Measurements from ENCODE around the gene ATP6AP2. TPM values are rescaled to one million over a fixed set of nuclear protein-coding genes. Genes with fewer than 3 reads are reported as not detected.

ATP6AP2 gene
- total RNA-seq, 1 donor from 2014 or later, result 98.0 TPM

GRCh38 chrX:40632199-40632598 is 51.4 kb downstream of the ATP6AP2 start:
- DNase-seq (ENCODE audit: extremely low spot score, unreplicated experiment), result no peak
- Mint-ChIP-seq H3K27ac (no peak overlapping the region), H3K4me1 (ENCODE audit: unreplicated experiment) (no peaks in the 10 kb centered on the region), H3K36me3 (peaks cover 20% of the 10 kb centered on the region), H3K4me3 (no peak overlapping the region), H3K9me3 (no peaks in the 10 kb centered on the region), H3K27me3 (no peaks in the 10 kb centered on the region)
- TF ChIP-seq CTCF (conservative IDR thresholded peaks at IDR 0.05), result no peak

- Mint-ChIP-seq H3K4me1 (ENCODE audit: unreplicated experiment) (no peaks in the 10 kb centered on the region), H3K4me3 (no peak overlapping the region), H3K27me3 (no peaks in the 10 kb centered on the region), H3K36me3 (peaks cover 17% of the 10 kb centered on the region), H3K27ac (no peak overlapping the region), H3K9me3 (no peaks in the 10 kb centered on the region)
- TF ChIP-seq CTCF (conservative IDR thresholded peaks at IDR 0.05), result no peak
- no peak for DNase-seq (ENCODE audit: extremely low spot score, unreplicated experiment)
Measured at GRCh38 chrX:40637687-40638086, 56.9 kb downstream of the ATP6AP2 start.

- no peak for DNase-seq (ENCODE audit: extremely low spot score, unreplicated experiment)
- peak overlapping the region; percentile 48 for H3K4me3 Mint-ChIP-seq
- peak overlapping the region; percentile 6 for H3K27ac Mint-ChIP-seq
- no peaks in the 10 kb centered on the region for H3K27me3 Mint-ChIP-seq
- no peak for TF ChIP-seq CTCF (conservative IDR thresholded peaks at IDR 0.05)
- peaks cover 8% of the 10 kb centered on the region for H3K36me3 Mint-ChIP-seq
- H3K9me3 Mint-ChIP-seq, result no peaks in the 10 kb centered on the region
- H3K4me1 Mint-ChIP-seq (ENCODE audit: unreplicated experiment), result peaks cover 16% of the 10 kb centered on the region
Measured at GRCh38 chrX:40644176-40644575, 63.4 kb downstream of the ATP6AP2 start.

GRCh38 chrX:40644821-40645358 is 64.1 kb downstream of the ATP6AP2 start:
- no peak for DNase-seq (ENCODE audit: extremely low spot score, unreplicated experiment)
- no peak for TF ChIP-seq CTCF (conservative IDR thresholded peaks at IDR 0.05)
- Mint-ChIP-seq H3K4me1 (ENCODE audit: unreplicated experiment) (peaks cover 16% of the 10 kb centered on the region), H3K9me3 (no peaks in the 10 kb centered on the region), H3K27ac (peak overlapping the region; percentile 83), H3K36me3 (peaks cover 8% of the 10 kb centered on the region), H3K4me3 (peak overlapping the region; percentile 84), H3K27me3 (no peaks in the 10 kb centered on the region)

GRCh38 chrX:40646489-40647306 is 65.9 kb downstream of the ATP6AP2 start:
- no peak for DNase-seq (ENCODE audit: extremely low spot score, unreplicated experiment)
- H3K4me1 Mint-ChIP-seq (ENCODE audit: unreplicated experiment), result peaks cover 16% of the 10 kb centered on the region
- no peaks in the 10 kb centered on the region for H3K9me3 Mint-ChIP-seq
- TF ChIP-seq CTCF (conservative IDR thresholded peaks at IDR 0.05), result no peak
- H3K4me3 Mint-ChIP-seq, result peak overlapping the region; percentile 95
- peaks cover 7% of the 10 kb centered on the region for H3K36me3 Mint-ChIP-seq
- peak overlapping the region; percentile 92 for H3K27ac Mint-ChIP-seq
- H3K27me3 Mint-ChIP-seq, result no peaks in the 10 kb centered on the region
